Dendritic cell treated with granulocyte-macrophage colony-stimulating factor and Interleukin-4, amounts not matched to agents 40 ng/mL and 50 ng/mL, for 4 days (primary cell): ENCODE measurements around the gene PRPS1.
"Not testable (repeated sequence)": the region's sequence is repeated elsewhere in the genome, so short reads cannot be mapped to it uniquely, and the experiment has no call there.

Experiments used
- H3K27ac Mint-ChIP-seq: one replicate; pipeline ENCODE4 v1.8.0; 2022; ENCODE audit warnings: mild to moderate bottlenecking, mixed read lengths
- H3K27me3 Mint-ChIP-seq: one replicate; pipeline ENCODE4 v1.8.0; 2022; ENCODE audit warnings: mild to moderate bottlenecking, mixed read lengths
- H3K36me3 Mint-ChIP-seq: one replicate; pipeline ENCODE4 v1.8.0; 2022; ENCODE audit warnings: low read depth, mixed read lengths
- H3K4me1 Mint-ChIP-seq: one replicate; pipeline ENCODE4 v1.8.0; 2022; ENCODE audit warnings: low read depth, mixed read lengths
- H3K4me3 Mint-ChIP-seq: one replicate; pipeline ENCODE4 v1.8.0; 2022; ENCODE audit warnings: mild to moderate bottlenecking, moderate library complexity, mixed read lengths
- H3K9me3 Mint-ChIP-seq: one replicate; pipeline ENCODE4 v1.8.0; 2022; ENCODE audit warnings: mixed read lengths
- intact Hi-C: fragments of 100-400 bp; cut with micrococcal nuclease; formaldehyde crosslinking; loops from one replicate; pipeline ENCODE4 v1.15.0; 2022

Gene PRPS1

DNA sequence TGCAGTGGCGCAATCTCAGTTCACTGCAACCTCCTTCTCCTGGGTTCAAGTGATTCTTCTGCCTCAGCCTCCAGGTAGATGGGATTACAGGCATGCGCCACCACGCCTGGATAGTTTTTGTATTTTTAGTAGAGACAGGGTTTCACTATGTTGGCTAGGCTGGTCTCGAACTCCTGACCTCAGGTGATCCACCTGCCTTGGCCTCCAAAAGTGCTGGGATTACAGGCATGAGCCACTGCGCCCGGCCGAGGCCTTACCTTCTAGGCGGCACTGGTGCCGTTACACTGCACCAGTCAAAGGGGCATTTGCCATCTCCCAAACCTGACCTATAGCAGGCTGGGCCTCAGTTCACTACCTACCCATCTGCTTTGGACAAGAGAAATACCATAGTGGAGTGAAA, 57.3 kb downstream of the PRPS1 start:
- H3K27me3 Mint-ChIP-seq, H3K9me3 Mint-ChIP-seq, H3K36me3 Mint-ChIP-seq, H3K4me3 Mint-ChIP-seq, intact Hi-C loops: not testable (repeated sequence)
- Mint-ChIP-seq H3K4me1 (peaks cover 66% of the 10 kb centered on the region), H3K27ac (peak overlapping the region; percentile 63)

DNA sequence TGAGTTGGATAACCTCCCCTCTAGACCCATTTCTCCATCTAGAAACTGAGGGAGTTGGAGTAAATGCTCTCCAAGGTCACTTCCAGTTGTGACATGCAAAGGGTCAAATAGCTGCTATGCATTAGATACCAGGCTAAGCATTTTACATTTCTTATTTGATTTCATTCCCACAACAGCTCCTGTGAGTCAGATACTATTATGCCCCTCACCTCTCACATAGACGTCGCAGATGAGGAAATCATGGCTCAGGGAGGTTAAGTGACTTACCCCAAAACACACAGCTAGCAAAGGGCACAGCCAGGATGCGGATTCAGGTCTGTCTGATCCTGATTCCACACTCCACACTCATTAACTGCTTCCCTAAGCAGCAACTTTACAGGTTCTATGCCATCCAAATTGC, 57.7 kb downstream of the PRPS1 start:
- intact Hi-C loops, result no loop called here
- Mint-ChIP-seq H3K27ac (peak overlapping the region; percentile 61), H3K9me3 (no peaks in the 10 kb centered on the region), H3K4me1 (peaks cover 62% of the 10 kb centered on the region), H3K4me3 (no peak overlapping the region), H3K36me3 (no peaks in the 10 kb centered on the region), H3K27me3 (peaks cover 3% of the 10 kb centered on the region)

DNA sequence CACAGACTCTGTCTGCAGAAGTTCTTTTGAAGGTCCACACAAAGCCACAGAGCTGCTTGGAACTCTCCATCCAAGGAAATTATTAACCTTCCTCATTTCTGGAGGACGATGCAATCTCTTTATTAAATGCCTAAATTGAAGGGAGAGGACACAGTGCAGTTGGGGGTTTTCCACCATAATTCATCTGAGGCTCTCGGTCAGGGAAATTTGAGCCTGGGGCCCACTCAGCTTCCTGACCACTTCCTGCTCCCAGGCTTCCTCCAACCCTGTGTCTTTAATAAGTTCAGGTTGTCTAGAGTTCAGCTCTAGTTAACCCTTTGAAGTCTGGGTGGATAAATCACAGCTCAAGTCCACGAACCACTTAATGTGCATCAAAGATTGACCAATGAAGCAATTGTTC, 58.5 kb downstream of the PRPS1 start:
- intact Hi-C loops, result no loop called here
- Mint-ChIP-seq H3K4me3 (no peak overlapping the region), H3K27ac (no peak overlapping the region), H3K36me3 (no peaks in the 10 kb centered on the region), H3K4me1 (peaks cover 67% of the 10 kb centered on the region), H3K9me3 (no peaks in the 10 kb centered on the region), H3K27me3 (peaks cover 3% of the 10 kb centered on the region)

DNA sequence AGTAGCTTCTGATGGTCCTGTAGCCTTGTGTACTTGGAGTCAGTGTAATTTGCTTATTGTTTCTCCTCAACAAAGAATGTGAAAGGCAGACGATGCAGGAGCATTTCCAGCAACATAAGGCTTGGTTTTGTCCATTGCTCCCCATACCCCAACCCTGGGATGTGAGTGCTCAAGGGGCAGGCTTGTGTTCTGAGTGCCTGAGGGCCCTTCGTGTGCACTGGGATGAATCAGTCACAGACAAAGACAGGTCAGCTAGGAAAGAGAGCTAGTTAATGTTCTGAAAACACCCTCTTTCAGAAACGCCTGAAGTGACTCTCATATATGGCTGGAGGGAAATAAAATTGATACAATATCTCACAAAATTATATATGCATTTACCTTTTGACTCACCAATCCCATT, 59.1 kb downstream of the PRPS1 start:
- Mint-ChIP-seq H3K9me3 (no peaks in the 10 kb centered on the region), H3K36me3 (no peaks in the 10 kb centered on the region), H3K4me3 (no peak overlapping the region), H3K27ac (no peak overlapping the region), H3K4me1 (peaks cover 66% of the 10 kb centered on the region), H3K27me3 (peaks cover 3% of the 10 kb centered on the region)
- intact Hi-C loops, result no loop called here

DNA sequence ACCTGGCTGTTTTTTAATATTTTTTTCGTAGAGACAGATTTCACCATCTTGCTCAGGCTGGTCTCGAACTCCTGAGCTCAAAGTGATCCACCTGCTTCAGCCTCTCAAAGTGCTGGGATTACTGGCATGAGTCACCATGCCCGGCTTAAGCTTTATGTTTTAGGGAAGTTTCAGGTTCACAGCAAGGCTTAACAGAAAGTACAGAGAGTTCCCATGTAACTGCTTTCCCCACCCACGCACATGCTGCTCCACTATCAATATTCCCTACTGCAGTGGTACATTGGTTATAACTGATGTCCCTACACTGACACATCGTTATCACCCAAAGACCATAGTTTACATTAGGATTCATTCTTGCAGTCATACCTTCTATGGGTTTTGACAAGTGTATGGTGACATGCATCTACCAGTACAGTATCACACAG, 62.7 kb downstream of the PRPS1 start:
- intact Hi-C loops, result no loop called here
- H3K4me3 Mint-ChIP-seq, result no peak overlapping the region
- H3K9me3 Mint-ChIP-seq, result no peaks in the 10 kb centered on the region
- peaks cover 3% of the 10 kb centered on the region for H3K27me3 Mint-ChIP-seq
- peaks cover 34% of the 10 kb centered on the region for H3K4me1 Mint-ChIP-seq
- H3K27ac Mint-ChIP-seq, result no peak overlapping the region
- no peaks in the 10 kb centered on the region for H3K36me3 Mint-ChIP-seq

DNA sequence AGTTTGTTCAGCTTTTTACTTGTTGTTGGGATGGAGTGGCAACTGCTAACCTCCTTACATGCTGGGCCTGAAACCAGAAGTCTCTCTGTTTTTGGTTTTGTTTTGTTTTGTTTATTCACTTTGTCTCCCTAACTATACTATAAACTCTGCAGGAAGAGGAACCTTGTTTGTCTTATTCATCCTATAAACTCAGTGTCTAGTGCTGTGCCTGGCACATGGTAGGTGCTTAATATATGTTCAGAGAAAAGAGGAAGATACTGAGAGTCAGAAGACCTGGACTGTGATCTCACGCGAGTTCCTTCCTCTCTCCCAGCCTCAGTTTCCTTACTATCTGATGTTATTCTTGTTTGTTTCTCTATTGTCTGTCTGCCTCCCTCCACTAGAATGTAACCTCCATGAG, 71.3 kb downstream of the PRPS1 start:
- Mint-ChIP-seq H3K27me3 (no peaks in the 10 kb centered on the region), H3K36me3 (no peaks in the 10 kb centered on the region), H3K4me1 (peaks cover 30% of the 10 kb centered on the region), H3K9me3 (no peaks in the 10 kb centered on the region), H3K4me3 (no peak overlapping the region), H3K27ac (peak overlapping the region; percentile 71)
- intact Hi-C loops, result no loop called here

DNA sequence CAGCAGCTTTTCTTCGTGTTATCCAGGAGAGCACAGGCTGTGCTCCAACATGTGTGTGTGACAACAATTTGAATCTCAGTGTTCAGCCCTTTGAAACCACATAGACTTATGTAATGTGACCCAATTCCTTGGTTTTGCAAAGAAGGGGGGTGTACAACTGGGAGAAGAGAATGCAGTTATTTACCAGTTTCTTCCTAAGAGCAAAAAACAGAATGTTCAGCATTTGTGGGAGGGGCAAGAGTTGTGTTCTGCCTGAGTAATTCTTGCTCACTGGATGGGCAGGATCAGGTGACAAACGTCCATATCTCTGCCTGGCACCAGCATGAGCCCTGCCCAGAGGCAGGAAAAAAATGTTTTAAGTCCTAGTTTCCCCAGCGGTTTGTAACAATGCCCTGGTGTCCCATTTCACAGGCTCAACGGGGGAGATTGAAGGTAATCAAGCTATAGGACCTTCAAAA, 72.0 kb downstream of the PRPS1 start:
- Mint-ChIP-seq H3K4me1 (peaks cover 31% of the 10 kb centered on the region), H3K9me3 (no peaks in the 10 kb centered on the region), H3K27ac (peak overlapping the region; percentile 71), H3K36me3 (no peaks in the 10 kb centered on the region), H3K4me3 (no peak overlapping the region), H3K27me3 (no peaks in the 10 kb centered on the region)
- intact Hi-C loops, result no loop called here
